Stimulated activated CD4-positive, alpha-beta T cell treated with anti-CD3 and anti-CD28 coated beads, Interleukin-12 subunit alpha, Interleukin-12 subunit beta, amount 100 ng/mL, for 4 hours (primary cell): Measurements from ENCODE around the gene CUEDC1.

ENCODE experiments used
- DNase-seq: peaks from one replicate; pipeline ENCODE4 v3.0.0-alpha.2; 2020

Gene CUEDC1, protein sequence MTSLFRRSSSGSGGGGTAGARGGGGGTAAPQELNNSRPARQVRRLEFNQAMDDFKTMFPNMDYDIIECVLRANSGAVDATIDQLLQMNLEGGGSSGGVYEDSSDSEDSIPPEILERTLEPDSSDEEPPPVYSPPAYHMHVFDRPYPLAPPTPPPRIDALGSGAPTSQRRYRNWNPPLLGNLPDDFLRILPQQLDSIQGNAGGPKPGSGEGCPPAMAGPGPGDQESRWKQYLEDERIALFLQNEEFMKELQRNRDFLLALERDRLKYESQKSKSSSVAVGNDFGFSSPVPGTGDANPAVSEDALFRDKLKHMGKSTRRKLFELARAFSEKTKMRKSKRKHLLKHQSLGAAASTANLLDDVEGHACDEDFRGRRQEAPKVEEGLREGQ

DNA sequence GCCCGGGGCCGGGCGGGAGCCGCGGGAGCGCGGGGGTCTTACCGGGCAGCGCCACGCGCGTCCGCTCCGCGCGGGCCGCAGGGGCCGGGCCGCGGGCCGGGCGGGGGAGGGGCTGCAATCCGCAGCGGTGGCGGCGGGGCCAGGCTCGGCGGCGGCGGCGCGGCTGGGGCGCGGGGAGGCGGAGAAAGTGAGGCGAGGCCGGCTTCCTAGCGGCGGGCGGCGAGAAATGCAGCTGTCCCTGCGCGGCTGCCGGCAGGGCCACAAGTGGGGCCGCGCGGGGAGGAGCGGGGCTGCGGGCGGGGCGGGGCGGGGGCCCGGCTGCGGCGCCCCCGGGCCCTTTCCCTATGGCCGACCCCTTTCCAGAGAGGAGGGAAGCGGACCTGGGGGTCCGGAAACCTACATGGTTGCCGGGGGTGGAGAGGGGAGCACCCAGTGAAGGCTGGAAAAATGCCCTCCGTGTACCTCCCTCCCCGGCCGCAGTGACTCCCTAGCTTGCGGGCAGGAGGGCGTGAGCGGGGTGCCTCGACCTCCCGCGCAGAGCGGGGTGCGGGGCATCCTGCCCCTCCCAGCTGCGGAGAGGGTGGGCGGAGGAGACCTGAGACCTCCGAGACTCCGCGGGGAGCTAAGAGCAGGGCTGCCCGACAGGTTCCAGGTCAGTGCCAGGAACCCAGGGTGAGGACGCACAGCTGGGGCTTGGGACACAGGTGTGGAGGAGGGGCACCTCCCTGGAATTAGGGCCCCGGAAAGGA lies at the start of gene CUEDC1:
CUEDC1 (minus strand) TSS at position 230 of the 749 bp plus-strand sequence. CDS start 69,848 bp downstream, outside the sequence.
- DNase-seq = peak; percentile 71

DNA sequence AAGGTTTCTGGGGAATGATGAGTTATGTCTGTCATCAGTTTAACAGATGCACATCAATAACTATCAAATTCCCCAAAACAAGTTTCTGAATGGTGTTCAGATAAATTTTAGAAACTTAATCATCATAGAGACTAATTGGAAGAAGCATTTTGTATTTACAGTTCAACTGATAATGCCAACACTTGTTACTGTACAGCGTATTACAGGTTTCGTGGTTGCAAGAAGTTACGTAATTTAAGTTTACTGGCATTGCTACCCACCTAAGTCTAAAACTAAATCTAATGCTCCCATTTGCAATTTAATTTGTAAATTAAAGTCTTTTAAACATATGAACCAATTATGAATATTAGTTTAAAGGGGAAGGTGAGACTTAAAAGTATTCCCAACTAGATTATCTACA lies 48.8 kb upstream of the CUEDC1 start:
- no peak for DNase-seq

DNA sequence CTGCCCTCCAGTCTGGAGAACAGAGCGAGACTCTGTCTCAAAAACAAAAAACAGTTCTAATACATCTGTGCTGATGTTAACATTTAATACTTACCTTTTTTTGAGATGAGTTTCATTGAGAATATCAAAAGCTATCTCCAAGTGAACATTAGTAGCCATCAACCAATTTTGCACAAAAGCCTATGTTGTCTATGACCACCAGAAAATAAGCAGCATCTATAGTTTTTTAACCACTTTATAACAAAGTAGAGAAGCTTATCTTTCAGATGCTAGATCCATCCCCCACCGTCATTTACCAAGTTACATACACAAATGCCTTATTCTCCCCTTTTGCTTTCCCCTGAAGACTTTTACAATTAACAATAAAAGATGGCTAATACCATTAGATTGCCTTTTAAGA lies 47.8 kb upstream of the CUEDC1 start:
- no peak for DNase-seq

DNA sequence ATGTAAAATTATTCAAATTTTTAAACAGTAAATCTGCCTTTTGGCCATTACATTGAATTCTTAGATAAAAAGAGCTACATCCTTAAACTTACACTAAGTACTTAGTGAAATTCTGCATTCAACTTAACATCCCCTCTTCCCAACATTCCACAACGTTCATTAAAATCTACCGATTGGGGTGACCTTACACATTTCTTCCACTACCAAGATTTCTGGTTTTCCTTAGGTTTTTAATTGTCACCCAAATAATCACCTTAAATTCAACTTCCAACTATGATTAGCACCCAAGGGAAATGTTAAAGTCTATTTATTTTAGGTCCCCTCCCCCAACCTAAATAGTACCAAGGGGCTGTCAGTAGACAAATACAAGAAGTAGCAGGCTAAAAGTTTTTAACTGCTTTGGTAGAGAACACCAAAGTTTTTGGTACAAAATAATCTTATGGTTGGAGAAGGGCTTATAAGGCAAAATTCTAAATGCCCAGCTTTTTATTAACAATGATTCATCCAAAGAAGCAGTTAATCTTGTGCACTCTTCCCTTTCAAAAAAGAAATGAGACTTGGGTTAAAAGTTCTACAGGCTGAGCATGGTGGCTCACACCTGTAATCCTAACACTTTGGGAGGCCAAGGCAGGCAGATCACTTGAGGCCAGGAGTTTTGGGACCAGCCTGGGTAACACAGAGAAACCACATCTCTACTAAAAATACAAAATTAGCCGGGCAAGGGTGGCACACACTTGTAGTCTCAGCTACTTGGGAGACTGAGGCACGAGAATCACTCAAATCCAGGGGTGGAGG lies 47.1 kb upstream of the CUEDC1 start:
- DNase-seq = no peak

DNA sequence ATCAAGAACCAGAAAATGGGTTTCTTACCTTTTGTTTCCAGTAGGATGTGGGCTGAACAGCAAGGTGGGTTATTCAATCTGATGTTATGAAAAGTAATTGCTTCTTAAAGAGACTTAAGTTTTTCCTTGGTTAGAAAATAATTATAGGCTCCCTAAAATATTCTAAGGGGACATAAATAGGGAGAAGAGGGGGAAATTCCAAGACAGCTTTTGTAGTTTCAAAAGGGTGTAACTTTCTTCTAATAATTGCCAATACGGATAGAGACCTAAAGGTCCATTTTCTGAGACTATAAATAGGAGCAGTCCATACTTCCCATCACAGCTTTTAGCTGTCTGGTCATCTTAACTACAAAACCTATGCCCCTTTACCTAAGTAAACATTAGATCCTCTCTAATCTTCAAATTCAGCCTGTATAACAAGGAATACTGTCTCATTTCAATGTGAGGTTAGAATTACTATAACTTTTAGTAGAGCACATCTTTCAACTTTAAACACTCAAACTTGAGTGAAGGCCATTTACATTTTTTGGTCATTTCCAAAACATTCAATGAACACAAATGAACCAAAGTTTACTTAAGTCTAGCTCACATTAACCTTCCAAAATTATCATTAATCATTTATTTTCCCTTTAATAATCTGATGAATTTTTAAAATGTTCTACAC lies 46.4 kb upstream of the CUEDC1 start:
- no peak for DNase-seq

DNA sequence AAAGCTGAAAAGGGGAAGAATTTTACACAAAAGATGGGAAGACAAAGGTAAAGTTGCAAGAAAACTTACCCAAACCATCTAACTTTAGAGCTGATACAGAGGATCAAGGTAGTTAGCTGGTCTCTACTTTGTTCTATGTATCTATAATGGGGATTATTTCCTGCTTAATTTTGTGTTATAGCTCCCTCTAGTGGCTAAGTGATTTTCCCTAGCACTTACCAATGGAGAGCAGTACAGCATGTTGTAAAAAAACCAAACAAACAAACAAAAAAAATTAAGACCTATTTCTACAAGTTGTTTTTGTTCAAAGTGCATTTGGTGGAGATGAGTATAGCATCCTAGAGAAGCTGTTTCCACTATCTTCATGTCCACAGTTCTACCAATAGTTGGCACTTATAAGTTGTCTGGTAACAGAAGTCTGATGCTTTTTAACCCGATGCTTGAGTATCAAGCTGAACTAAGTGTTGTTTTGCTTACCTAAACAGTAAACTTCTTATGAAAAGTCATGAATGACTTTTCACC lies 44.3 kb upstream of the CUEDC1 start:
- DNase-seq = no peak

DNA sequence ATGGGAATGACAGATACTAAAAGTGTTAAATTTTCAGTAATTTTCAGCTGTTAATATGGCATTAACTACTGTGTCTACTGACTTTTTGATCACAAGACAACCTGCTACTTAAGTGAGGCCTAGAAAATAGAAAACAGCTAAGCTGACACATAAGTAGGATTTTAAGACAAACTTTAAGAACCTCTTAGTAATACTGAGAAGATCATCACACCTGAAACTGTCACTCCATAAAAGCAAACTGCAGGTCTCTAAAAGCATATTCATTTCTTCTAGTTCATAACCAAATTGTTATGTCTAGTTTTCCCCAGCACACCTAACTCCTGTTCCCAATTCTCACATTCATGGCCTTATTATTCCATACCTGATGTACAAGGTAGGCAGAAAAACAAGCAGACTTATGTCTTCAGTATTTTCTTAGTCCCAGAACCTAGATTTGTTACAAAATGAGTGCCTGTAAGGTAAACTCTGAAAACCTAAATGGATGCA lies 43.8 kb upstream of the CUEDC1 start:
- DNase-seq = no peak

DNA sequence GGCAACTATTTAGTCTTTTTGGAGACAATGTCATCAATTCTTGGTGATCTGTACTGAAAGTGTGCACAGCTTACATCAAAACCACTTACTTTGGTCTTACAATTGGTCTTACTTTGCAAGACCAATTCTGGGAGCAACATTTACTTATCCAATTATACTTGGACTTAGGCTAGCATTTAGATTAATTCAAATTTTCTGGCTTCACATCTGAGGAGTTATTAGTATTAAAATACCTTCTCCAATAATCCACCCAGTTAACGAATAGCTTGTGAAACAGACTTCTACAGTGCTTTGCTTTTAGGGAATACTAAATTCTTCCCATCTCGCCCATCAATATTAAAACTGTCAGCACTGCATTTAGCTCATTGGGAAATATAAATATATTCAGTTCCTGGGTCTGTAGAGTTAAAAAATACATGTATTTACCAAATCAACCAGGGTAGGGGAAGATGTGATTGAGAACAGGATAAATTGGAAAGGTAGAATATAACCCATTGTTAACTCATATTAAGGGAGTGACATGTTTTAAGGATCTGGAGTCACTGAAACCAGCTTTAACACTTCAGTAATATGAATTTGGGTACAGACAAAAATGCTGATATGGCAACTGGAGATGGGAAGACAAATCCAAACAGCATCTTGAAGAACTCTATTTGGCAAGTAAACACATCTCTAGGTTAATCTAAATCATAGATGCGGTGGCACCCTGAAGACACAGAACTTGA lies 42.0 kb upstream of the CUEDC1 start:
- no peak for DNase-seq

DNA sequence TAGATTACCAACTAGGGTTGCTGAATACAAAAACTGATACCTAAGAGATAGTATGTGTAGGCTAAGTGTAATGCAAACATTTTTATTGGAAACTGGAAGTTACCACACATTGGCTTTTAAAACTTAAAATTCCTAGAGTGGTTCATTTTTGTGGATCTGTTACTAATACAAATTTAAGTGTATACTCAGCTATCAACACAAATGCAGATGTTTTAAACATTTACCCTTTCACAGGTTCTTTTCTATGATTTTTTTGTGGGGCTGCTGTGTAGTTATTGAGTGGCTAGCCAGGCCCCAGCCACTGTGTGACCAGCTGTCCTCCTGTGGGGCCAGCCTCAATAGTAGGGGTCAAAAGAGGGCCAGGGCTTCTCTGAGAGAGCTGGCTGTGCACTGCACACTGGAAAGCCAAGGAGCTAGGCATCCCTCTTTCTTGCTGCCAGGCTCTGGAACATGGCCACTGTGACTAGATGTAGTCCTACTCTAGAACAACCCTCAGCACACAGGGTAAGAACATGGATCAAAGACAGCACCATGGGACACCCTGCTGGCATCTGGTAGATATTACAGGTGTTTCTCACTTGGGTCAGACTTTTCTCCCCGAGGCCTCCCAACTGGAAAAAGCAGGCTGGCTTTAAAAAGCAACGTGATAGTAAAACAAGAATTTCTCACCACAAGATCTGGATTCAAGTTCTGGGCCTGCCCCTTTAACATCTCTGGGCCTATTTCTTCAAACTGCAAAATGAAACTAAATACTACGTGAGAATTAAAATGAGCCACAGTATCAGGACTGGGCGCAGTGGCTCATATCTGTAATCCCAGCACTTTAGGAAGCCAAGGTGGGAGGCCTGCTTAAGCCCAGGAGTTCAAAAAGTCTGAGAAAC lies 40.1 kb upstream of the CUEDC1 start:
- DNase-seq = peak; percentile 34

DNA sequence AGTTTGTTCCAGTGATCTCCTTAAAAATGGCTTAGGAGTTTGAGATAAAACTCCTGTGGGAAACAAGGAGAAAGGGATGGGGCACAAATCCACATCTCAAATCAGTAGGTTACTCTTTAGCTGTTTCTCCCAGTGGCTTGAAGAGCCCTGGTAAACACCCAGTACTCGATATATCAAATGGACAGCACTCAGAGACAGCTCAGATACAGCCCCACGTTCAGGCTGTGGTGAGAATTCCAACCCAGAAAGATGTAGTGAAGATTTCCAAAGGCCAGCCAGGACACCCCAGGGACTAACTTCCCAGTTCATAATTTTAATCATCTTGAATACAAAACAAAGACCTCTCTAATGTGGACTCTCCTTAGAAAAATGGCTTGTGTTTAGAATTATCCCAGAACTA lies 39.2 kb upstream of the CUEDC1 start:
- DNase-seq = no peak

DNA sequence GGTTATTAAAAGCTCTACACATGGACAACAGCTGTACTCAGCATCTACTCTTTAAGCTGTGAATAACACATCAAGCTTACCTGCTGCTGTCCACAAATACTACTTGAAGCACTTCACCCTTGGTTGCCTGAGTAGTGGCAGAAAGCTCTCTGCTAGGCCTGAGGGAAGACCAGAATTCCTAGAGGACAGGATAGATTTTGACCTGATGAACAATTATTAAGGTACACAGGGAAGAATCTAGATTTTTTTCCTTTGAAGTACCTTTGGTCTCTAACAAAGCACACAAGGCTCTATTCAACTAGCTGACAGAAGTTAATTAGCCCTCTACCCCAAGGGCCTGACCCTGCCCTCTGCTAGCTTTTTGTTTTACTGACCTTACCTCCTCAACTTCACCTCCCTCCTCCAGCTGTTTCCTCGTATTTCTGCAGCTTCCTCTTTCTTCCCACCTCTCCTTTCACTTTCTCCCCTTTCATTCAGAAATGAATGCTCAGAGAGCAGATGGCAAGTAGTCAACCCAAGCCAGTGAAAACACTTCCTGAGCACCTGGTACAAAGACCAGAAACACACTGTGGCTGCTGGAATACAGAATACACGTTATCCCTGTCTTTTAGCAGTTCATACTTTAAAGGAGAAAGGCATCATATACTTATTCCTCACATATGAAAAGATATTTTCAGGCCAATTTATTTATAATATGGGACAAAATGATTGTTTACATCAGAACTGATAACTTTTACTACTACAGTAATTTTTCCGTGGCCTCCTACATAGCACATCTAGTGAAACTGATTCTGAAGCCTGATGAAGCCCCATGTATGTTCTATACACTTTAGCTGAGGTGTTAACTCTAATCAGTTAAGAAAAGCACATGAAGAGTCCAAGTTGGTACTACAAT lies 38.5 kb upstream of the CUEDC1 start:
- DNase-seq = no peak

DNA sequence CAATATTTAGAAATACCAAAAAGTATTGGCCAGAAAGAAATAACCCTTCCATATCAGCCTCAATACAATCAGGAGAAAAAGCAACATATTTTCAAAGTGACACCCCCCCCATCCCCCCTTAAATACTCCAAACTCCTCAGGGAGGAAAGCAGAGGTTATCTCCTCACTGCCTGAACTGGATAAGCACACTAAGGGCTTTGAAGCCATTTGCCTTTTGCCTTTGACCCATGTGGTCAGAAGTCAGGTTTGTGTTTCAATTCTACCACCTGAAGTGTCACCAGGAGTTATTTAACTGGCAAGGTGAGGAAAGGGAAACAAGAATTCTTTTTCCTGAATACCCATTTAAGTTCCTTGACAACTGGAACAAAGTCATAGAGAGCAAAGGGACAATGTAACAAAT lies 36.3 kb upstream of the CUEDC1 start:
- no peak for DNase-seq

DNA sequence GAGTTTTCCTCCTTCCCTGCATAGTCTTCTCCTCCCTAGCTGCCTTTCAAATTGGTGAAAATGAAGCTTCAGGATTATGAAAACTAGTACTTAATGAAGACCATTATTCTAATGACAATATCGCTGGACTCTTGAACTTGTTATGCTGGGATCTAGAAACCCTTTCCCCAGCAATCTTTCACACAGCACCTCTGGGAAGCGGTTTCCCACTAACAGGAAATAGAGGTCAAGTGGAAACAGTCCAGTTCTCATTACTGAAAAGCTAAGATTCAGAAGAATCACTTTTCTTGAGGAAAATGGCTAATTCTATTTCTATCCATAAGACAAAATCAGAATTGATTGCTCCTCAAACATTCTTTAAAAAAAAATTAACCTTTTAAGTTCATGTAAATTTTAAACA lies 34.8 kb upstream of the CUEDC1 start:
- DNase-seq = no peak

DNA sequence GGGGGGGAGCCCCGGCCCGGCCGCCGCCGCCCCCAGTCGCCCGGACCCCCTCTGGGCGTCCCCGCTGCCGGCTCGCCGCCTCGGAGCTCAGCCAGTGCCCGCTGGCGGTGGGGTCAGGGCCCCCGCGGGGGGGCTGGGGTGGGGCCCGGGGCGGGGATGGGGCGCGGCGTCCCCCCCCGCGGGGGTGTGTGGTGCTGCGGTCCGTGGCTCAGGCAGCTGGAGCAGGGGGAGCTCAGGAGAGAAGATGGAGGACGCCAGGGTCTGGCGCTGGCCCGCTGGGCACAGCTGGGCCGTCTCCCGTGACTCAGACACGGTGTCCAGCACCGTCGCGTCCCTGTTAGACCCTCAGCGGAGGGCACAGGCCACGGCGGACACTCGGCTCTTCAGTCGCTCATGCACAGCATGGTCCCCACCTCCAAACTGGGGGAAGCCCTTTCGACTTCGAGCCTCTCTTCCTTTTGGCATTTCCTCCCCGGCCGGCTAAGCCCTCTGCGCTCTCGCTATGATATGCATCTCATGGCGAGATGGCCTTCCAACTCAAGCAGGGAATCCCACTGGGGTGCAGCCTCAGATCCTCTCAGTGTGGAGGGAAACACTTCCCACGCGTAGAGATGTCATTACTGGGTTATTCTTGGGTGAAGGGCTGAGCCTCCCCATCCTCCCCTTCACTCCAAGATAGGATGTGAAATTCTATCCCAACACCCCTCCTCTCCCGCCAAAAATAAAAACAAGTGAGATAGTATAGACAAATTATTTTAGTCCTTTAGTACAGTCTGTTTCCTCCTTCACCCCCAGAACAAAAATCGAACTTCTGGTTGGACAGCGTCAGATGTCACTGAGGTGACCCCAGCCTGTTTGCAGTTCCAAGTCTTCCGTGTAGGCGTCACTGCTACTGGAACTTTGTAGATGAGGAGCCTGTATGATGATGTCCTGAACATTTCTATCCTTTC lies 33.4 kb upstream of the CUEDC1 start:
- no peak for DNase-seq

DNA sequence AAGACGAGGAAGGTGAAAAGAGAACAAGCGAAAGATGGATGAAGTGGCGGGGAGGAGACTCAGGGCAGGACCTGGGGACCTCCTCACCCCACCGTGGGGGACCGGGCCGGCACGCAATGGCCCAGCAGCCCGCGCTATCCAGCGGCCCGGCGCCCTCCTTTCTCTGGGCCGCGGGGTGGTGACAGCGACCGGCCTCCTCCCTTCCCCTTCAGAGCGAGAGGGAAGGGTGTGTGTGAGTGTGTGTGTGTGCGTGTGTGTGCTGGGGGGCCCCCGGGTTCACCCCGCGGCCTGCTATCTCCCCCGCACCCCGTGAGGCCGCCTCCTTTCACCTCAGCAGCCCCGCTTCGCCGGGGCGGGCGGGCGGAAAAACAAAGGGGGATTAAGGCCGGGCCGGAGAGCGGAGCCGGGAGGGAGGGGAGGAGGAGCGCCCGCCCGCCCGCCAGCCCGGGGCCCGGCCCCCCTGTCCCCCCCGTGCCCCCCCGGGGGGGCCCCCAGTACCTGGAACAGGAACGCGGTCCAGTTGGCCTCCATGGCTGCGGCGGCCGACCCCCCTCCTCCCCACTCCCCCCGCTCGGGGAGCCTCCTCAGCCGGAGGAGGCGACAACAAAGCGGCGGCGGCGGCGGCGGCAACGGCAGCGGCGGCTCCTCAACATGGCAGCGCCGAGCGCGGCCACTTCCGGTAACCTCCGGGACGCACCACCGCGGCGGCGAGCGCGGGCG lies 32.5 kb upstream of the CUEDC1 start, which contains the start of gene VEZF1:
VEZF1 (minus strand) TSS at position 674 of the 720 bp plus-strand sequence; CDS start at position 531, 143 bp downstream.
- DNase-seq = peak; percentile 75

DNA sequence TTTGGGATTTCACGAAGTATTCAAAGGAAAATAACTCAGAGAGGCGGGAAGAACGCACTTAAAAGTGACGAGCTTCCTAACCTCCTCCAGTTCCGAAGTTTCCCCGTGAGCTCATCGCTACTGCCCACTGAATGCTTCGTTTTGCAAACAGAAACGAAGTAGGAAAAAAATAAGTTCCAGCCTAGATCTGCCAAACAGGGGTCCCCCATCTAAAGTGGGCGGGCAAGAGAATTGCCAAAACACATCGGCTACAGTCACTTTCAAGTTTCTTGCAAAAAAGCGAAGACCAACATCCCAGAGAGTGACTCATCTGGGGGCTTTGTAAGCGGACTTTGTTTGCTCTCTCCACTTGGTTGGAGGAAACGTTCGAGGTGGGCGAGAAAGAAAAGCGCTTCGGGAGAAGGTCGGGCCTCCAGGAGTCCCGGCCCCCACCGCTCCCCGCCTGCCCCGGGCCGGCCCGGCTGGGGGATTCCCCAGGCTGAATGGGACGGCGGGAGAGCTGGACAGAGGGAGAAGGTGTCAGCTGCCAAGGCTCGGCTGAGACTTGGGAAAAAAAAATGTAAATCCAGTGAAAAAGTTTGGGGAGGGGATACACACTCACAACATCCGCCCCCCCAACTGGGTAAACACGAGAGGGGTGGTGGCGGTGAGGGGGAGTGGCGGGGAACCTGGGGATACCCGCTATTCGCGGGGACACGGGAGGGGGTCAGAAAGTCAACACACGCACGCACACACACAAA lies 31.8 kb upstream of the CUEDC1 start:
- DNase-seq = peak; percentile 34

DNA sequence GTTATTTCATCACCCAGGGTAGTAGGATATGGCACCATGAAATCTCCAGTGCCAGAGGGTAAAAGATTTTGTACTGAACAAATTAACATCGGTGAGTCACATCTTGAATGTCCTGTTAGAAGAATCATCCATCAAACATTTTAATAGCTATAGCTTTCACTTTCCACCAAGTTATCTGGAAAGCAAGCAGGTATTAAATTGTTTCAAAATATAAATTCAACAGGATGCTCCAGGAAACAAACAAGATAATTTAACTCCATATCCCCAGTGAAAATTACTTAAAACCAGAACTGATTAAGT lies 30.4 kb upstream of the CUEDC1 start:
- DNase-seq = no peak
